ENCODE measurements around the gene CD8B. TPM values are rescaled to one million over a fixed set of nuclear protein-coding genes. Genes with fewer than 3 reads are reported as not detected.

CD8B gene
- total and polyA plus RNA-seq, 2 experiments from 2014 or later, result not detected

- in situ Hi-C loops (cut with MboI), result no loop called here
- DNase-seq, result peak; percentile 37
- no peaks in the 10 kb centered on the region for H3K9me2 ChIP-seq (ENCODE audit: insufficient read depth)
- no peaks in the 10 kb centered on the region for H3F3A ChIP-seq (ENCODE audit: insufficient read depth)
- H3K4me2 ChIP-seq (ENCODE audit: unreplicated experiment), result no peak overlapping the region
- TF ChIP-seq EZH2 (IDR thresholded peaks at IDR 0.05; ENCODE audit: insufficient read depth, poor library complexity, severe bottlenecking), result peak; percentile 59
- peak; percentile 69; the same call in 1 of the 2 replicates for TF ChIP-seq EZH2phosphoT487 (IDR thresholded peaks at IDR 0.05; ENCODE audit: insufficient read depth, low read depth)
- H3K27ac ChIP-seq, result no peak overlapping the region
- H3K79me2 ChIP-seq (ENCODE audit: insufficient read depth), result no peaks in the 10 kb centered on the region
- H3K27me3 ChIP-seq (replicated peaks; ENCODE audit: insufficient read depth), result peaks cover 64% of the 10 kb centered on the region
- no peaks in the 10 kb centered on the region for H3K36me3 ChIP-seq (ENCODE audit: low read depth)
- 5 to 6% methylated on average over 60 to 64 of the region's 64 CpGs for WGBS, 2 experiments (ENCODE audit: low coverage in 1 of 2, low lambda C conversion rate in 2 of 2, missing lambda C conversion rate in 2 of 2)
- no peak overlapping the region for H3K9ac ChIP-seq
- H3K4me3 ChIP-seq, result no peak overlapping the region
- H3K9me3 ChIP-seq (ENCODE audit: low read depth), result no peaks in the 10 kb centered on the region
- H4K20me1 ChIP-seq (ENCODE audit: insufficient read depth), result no peaks in the 10 kb centered on the region
- H3K4me1 ChIP-seq (ENCODE audit: insufficient read depth), result no peaks in the 10 kb centered on the region
- H2AFZ ChIP-seq, result peak overlapping the region; percentile 27; the same call in 1 of the 2 replicates
Measured at GRCh38 chr2:86788881-86789686, 72.6 kb downstream of the CD8B start.

- Histone ChIP-seq H3K4me1 (ENCODE audit: insufficient read depth) (no peaks in the 10 kb centered on the region), H3F3A (ENCODE audit: insufficient read depth) (no peaks in the 10 kb centered on the region), H3K79me2 (ENCODE audit: insufficient read depth) (no peaks in the 10 kb centered on the region), H3K36me3 (ENCODE audit: low read depth) (no peaks in the 10 kb centered on the region), H3K9me3 (ENCODE audit: low read depth) (no peaks in the 10 kb centered on the region), H3K27me3 (replicated peaks; ENCODE audit: insufficient read depth) (peaks cover 55% of the 10 kb centered on the region), H2AFZ (no peak overlapping the region), H3K9ac (no peak overlapping the region), H3K4me3 (no peak overlapping the region), H4K20me1 (ENCODE audit: insufficient read depth) (no peaks in the 10 kb centered on the region), H3K9me2 (ENCODE audit: insufficient read depth) (no peaks in the 10 kb centered on the region), H3K27ac (no peak overlapping the region), H3K4me2 (ENCODE audit: unreplicated experiment) (no peak overlapping the region)
- 52% methylated on average over 7 of the region's 7 CpGs for WGBS, 2 experiments (ENCODE audit: low coverage in 1 of 2, low lambda C conversion rate in 2 of 2, missing lambda C conversion rate in 2 of 2)
- no peak for DNase-seq
- in situ Hi-C loops (cut with MboI), result no loop called here
- TF ChIP-seq EZH2 (IDR thresholded peaks at IDR 0.05; ENCODE audit: insufficient read depth, poor library complexity, severe bottlenecking) (no peak), EZH2phosphoT487 (IDR thresholded peaks at IDR 0.05; ENCODE audit: insufficient read depth, low read depth) (no peak)
Measured at GRCh38 chr2:86788165-86788564, 73.5 kb downstream of the CD8B start.

- no peaks in the 10 kb centered on the region for H3K9me2 ChIP-seq (ENCODE audit: insufficient read depth)
- H3K9me3 ChIP-seq (ENCODE audit: low read depth), result no peaks in the 10 kb centered on the region
- no peak for DNase-seq
- H3K27ac ChIP-seq, result no peak overlapping the region
- no peaks in the 10 kb centered on the region for H3F3A ChIP-seq (ENCODE audit: insufficient read depth)
- 0 to 6% methylated on average over 2 of the region's 2 CpGs for whole genome bisulfite sequencing, 2 experiments (ENCODE audit: low coverage in 1 of 2, low lambda C conversion rate in 2 of 2, missing lambda C conversion rate in 2 of 2)
- TF ChIP-seq EZH2phosphoT487 (IDR thresholded peaks at IDR 0.05; ENCODE audit: insufficient read depth, low read depth) (no peak), EZH2 (IDR thresholded peaks at IDR 0.05; ENCODE audit: insufficient read depth, poor library complexity, severe bottlenecking) (no peak)
- no peak overlapping the region for H2AFZ ChIP-seq
- in situ Hi-C loops (cut with MboI), result no loop called here
- no peaks in the 10 kb centered on the region for H3K79me2 ChIP-seq (ENCODE audit: insufficient read depth)
- no peaks in the 10 kb centered on the region for H3K4me1 ChIP-seq (ENCODE audit: insufficient read depth)
- H3K27me3 ChIP-seq (replicated peaks; ENCODE audit: insufficient read depth), result peaks cover 50% of the 10 kb centered on the region
- no peak overlapping the region for H3K4me3 ChIP-seq
- H3K4me2 ChIP-seq (ENCODE audit: unreplicated experiment), result no peak overlapping the region
- H4K20me1 ChIP-seq (ENCODE audit: insufficient read depth), result no peaks in the 10 kb centered on the region
- H3K9ac ChIP-seq, result no peak overlapping the region
- H3K36me3 ChIP-seq (ENCODE audit: low read depth), result no peaks in the 10 kb centered on the region
Measured at GRCh38 chr2:86787736-86788135, 74.0 kb downstream of the CD8B start.

- H3K36me3 ChIP-seq (ENCODE audit: low read depth), result no peaks in the 10 kb centered on the region
- H3F3A ChIP-seq (ENCODE audit: insufficient read depth), result no peaks in the 10 kb centered on the region
- 38 to 45% methylated on average over 10 of the region's 10 CpGs for WGBS, 2 experiments (ENCODE audit: low coverage in 1 of 2, low lambda C conversion rate in 2 of 2, missing lambda C conversion rate in 2 of 2)
- H3K9ac ChIP-seq, result no peak overlapping the region
- no peaks in the 10 kb centered on the region for H3K9me3 ChIP-seq (ENCODE audit: low read depth)
- H3K4me1 ChIP-seq (ENCODE audit: insufficient read depth), result no peaks in the 10 kb centered on the region
- H3K9me2 ChIP-seq (ENCODE audit: insufficient read depth), result no peaks in the 10 kb centered on the region
- H3K79me2 ChIP-seq (ENCODE audit: insufficient read depth), result no peaks in the 10 kb centered on the region
- no peak for DNase-seq
- H4K20me1 ChIP-seq (ENCODE audit: insufficient read depth), result no peaks in the 10 kb centered on the region
- peaks cover 36% of the 10 kb centered on the region for H3K27me3 ChIP-seq (replicated peaks; ENCODE audit: insufficient read depth)
- in situ Hi-C loops (cut with MboI), result no loop called here
- H3K27ac ChIP-seq, result no peak overlapping the region
- H2AFZ ChIP-seq, result no peak overlapping the region
- no peak for TF ChIP-seq EZH2phosphoT487 (IDR thresholded peaks at IDR 0.05; ENCODE audit: insufficient read depth, low read depth)
- TF ChIP-seq EZH2 (IDR thresholded peaks at IDR 0.05; ENCODE audit: insufficient read depth, poor library complexity, severe bottlenecking), result no peak
- no peak overlapping the region for H3K4me2 ChIP-seq (ENCODE audit: unreplicated experiment)
- no peak overlapping the region for H3K4me3 ChIP-seq
Measured at GRCh38 chr2:86786001-86786536, 75.6 kb downstream of the CD8B start.
